ENCODE data around the gene AACS.
"Not testable (repeated sequence)": the region's sequence is repeated elsewhere in the genome, so short reads cannot be mapped to it uniquely, and the experiment has no call there.

Gene AACS

DNA sequence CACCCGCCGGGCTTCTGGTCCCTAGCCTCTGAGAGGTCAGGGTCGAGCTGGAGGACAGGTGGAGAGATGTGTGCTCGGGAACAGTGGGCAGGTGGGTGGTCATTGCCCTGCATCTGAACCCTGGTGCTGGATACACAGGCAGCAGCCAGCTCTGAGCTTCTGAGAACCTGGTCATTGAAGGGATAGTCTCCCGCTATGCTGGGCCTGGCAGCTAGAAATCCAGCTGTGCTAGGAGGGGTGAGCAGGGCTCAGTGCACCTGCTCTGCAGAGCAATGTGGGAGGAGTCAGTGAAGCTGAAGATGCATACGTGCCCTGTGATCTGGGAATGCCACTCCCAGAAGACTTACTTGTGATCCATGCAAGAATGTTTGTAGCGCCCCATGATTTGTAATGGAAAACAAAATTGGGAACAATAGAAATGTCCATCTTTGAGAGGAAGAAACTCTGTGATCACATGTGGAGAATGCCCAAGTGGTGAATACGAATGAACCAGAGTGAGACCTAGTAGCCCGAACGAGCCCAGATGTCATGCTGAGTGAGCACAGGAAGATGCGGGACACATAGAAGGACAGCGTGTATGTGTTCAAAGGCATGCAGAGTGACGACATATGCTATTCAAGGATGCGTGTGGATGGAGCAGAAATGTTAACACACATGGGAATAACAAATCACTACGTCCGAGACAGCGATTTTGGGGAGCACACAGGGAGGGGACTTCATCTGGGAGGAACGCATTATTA lies 63.4 kb downstream of the AACS start:
- no peak for DNase-seq

DNA sequence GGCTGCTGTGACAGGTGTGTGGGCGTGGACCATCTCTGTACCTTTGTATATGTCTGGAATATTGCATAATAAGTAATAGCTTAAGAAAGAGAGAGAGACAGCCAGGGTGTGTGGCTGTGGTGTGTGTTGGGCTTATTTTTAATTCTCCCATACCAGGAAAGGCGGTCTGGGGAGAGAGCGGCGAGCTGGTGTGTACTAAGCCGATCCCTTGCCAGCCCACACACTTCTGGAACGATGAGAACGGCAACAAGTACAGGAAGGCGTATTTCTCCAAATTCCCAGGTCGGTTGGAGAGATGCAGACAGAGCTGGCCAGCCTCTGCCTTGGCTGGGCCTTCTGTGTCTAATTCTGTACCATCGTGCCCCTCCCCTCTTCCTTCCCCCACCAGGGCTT lies 63.9 kb downstream of the AACS start:
- no peak for DNase-seq

DNA sequence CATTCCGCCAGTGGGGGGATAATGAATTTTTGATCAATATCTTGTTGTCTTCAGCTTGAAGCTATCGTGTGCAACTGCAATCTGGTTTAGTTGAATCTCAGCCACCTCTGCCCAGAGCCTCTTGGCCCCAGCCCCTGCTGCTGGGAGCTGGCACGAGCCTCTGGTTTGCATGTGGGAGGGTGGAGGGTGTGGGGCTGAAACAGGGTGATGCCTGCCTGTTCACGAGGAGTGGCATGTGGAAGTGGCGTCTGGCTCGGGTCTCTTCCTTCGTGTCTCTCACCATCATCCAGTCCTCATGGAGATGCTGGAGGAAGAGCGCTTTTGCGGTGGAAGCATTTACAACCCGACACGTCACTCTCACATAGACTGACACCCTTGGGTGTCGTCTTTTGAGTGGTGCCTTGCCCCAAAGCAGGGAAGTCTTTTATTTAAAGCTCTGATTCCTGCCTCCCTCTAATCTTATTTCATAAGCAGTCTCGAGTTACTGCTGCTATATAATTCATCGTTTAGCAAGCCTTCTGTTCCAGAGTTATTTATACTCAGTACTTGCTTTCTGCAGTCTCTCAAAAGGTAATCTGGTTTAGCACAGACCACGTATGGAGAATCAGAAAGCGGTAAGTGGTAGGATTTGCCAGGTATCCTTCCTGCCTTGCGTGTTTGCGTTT lies 64.5 kb downstream of the AACS start:
- DNase-seq: no peak

DNA sequence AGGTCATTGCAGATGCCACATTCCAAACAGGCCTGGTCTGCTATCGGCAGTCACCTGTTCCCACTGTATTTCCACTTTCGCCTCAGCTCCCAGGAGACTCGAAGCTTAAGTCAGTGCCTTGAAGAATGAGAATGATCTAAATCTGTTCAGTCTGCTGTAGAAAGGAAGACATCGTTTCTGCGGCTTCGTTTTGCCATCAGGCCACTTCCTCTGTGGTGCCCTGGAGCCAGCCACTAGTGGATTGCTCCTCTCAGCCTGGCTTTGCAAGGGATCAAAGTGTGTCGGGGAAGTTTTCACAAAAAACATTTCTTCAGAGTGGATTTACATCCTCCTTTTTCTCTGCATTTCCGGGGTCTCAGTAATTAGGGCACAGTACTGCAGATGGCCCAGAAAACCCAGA lies 66.7 kb downstream of the AACS start:
- no peak for DNase-seq

DNA sequence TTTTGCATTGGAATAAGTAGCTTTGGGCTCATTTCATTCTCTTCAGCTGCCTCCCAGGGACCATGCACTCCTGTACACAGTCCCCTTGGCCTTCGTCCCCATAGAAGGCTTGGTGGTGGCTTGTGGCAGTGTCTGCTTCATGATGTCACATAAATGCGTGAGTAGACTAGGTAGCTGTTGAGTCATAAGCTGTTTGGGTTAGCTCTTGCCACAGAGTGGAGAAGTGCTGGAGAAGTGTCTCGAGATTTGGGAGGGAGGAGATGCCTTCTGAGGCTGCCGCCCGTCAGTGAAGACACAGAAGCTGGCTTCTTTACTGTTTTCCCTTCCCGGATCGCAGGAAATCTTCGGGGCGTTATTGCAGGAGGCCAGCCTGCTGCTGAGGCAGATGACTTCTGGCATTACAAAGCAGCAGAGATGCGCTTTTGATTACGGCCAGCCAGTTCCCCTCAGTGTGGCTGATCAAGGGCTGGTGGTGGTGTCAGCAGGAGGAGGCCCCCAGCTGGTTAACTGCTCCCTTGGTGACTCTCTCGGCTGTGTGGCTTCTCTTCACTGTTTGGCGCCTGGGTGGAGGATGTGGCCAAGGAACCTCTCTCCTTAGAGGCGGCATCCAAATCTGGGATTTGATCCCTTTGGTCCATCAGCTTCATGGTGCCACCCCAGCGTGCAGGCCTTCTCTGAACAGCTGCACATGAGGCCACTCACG lies 67.6 kb downstream of the AACS start:
- DNase-seq: no peak

DNA sequence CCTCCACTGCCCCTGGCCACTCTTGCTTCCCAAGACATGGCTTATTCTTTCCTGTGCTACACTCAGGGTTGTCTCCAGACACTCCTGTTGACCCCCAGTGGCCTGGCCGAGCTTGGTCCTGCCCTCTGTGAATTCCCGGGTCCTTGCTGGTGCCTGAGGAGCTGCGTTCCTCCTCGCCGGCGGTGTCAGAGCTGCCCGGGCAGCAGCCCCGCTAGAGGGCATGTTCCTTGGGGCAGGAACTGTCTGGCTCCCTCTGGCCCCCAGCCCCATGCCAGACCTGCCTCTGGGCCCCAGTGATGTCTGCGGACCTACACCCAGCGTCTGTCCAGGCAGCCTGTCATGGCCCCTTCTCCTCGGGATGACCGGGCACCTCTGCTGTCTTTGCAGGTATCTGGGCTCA lies 68.4 kb downstream of the AACS start:
- DNase-seq: no peak

GRCh38 chr12:125134576-125134975 lies 69.3 kb downstream of the AACS start:
- DNase-seq: no peak

GRCh38 chr12:125135906-125136305 lies 70.7 kb downstream of the AACS start:
- DNase-seq: no peak

DNA sequence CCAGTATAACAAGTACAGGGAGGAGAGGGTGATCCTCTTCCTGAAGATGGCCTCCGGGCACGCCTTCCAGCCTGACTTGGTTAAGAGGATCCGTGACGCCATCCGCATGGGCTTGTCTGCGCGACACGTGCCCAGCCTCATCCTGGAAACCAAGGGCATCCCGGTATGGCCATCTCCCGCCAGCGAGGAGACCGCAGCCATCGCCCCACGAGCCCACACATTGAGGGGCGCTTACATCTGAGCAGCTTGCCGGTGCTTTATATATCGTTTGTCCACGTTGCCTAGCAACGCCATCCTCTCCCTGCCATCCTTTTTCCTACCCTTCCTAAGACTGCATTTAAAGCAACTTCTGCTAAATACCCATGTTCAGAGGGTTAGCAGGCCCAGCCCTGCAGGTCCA lies 71.5 kb downstream of the AACS start:
- no peak for DNase-seq

- DNase-seq: no peak
Observed at GRCh38 chr12:125137766-125138344, 72.6 kb downstream of the AACS start.

DNA sequence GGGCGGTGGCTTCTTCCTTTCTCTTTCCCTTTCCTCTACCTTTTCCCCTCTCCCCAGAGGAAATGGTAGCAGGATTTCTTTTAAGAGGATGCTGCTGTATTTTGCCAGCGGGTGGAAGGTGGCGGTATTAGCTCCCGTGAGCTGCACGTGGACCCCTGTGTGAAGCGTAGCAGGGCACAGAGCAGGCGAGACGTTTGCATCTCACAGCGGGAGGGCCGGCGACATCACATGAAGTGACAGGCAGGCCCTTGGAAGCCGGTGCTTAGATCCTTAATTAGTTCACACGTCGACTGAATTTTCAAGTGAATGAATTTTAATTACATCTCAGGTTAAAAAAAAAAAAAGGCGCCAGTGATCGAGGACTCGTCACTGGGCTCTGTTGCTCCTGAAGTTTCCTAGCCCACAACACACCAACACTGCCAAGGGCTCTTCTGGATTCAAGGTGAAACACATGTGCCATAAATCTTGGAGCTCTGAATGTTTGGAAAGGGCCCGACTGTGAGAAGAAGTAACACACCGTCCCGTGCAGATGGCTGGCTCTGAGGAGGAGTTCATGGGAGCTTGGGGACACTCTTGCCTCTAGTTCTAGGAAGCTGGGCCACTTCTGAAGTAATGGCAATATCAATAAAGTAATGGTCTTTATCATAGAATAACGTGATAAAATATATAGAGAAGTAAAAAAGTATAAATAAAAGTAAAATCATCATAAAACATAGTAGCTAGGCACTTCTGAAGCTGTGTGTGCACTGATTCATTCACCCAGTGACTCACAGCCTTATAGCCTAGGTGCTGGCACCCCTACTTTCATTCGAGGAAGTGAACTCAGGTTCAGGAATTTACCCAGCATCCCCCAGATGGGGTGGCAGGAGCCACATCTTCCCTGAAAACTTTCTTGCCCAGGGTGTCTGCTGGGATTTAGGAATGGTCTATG lies 75.3 kb downstream of the AACS start:
- no peak for DNase-seq

DNA sequence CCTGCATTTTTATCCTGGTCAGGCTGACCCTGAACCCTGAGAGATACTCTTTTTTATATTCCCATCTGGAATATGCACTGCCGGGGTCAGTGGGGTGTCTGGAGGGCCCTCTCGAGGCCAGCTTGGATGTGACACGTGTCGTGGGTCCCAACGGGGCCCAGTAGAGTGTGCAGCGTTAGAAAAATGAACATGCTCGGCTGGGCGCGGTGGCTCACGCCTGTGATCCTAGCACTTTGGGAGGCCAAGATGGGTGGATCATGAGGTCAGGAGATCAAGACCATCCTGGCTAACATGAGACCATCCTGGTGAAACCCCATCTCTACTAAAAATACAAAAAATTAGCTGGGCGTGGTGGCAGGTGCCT lies 76.0 kb downstream of the AACS start:
- DNase-seq: not testable (repeated sequence)

GRCh38 chr12:125142601-125143000 lies 77.4 kb downstream of the AACS start:
- no peak for DNase-seq

GRCh38 chr12:125143491-125143890 lies 78.3 kb downstream of the AACS start:
- DNase-seq: no peak

DNA sequence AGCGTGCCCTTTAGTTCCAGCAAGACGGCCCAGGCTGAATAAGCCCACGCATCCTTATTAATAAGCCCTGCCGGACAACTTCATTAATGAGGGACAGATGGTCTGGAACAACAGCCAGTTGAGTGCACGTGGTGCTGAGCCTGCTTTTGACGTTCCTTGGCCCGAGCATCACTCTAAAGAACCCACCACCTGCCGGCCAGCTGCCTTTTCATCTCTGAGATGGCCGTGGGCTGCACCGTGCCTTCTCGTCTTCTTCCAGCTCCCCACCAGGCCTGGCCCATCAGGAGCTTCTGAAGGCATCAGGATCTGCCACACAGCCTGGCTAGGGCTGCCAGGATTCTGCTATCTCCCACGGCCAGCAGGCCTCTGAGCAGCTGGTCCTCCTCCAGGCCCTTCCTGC lies 80.0 kb downstream of the AACS start:
- no peak for DNase-seq

DNA sequence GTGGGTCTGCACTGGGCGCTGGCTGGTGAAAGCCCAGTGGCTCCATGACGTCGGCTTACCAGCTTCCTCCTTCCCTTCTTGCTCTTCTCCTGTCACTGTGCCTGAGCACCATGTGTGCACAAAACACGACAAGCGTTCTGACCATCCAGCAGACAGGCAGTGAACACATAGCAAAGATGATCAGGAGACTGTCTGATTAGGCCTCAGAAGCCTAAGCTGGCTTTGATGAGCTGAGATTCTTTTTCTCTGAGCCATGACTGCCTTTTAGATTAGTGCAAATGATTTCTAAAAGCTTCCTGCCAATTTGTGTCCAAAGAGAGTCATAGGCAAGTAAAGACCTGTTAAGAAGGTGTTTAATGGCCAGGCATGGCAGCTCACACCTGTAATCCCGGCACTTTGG lies 83.1 kb downstream of the AACS start:
- DNase-seq: no peak

- DNase-seq: no peak
Observed at GRCh38 chr12:125149160-125150108, 84.2 kb downstream of the AACS start.

- DNase-seq: no peak
Observed at GRCh38 chr12:125151284-125151683, 86.0 kb downstream of the AACS start.

DNA sequence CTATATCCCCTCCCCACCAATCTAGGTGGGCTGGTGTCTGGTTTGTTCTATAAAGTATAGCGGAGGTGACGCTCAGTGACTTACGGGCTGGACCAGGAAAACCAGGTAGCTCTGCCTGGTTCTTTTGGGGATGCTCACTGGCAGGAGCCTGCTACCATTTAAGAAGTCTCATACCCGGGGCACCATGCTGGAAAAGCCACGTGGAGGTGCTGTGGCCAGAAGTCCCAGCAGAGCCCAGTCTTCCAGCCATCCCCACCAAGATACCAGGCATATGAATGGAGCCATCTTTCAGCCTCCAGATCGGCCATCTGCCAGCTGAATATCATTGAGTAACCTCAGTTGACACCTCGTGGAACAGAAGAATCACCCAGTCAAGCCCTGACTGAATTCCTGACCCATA lies 87.2 kb downstream of the AACS start:
- no peak for DNase-seq

GRCh38 chr12:125155366-125155765 lies 90.1 kb downstream of the AACS start:
- DNase-seq: no peak

DNA sequence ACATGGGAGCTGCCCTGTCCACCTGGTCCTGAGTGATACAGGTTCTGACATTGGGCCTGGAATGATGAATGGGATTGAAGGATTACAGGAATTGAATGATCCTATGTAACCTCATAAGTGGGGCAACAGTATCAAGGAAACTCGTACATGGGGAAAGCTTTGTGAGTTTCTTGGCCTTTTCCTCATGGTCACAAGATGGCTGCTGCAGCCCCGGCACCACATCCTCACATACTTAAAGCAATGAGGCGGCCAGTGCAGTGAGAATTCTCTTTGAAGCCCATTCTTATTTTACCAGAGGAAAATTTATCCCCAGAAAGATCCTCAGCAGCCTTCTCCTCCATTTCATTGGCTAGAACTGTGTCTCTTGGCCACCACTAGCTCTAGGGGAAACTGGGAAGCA lies 91.9 kb downstream of the AACS start:
- DNase-seq: no peak

- no peak for DNase-seq
Observed at GRCh38 chr12:125159702-125160101, 94.5 kb downstream of the AACS start.

All from stimulated activated CD4-positive, alpha-beta T cell treated with anti-CD3 and anti-CD28 coated beads, Interleukin-15, amount 100 ng/mL, for 24 hours (primary cell).